Measurements from ENCODE around the gene SRGAP3.

Gene SRGAP3

GRCh38 chr3:9026320-9027045 is 223.0 kb downstream of the SRGAP3 start:
- TF ChIP-seq ARNTL (CRISPR knock-in tag; IDR thresholded peaks at IDR 0.05; ENCODE audit: borderline replicate concordance, low read depth) (no peak), CREB5 (CRISPR knock-in tag; IDR thresholded peaks at IDR 0.05; ENCODE audit: low read depth) (no peak), TOX (CRISPR knock-in tag; IDR thresholded peaks at IDR 0.05; ENCODE audit: borderline replicate concordance) (no peak), SNAI2 (CRISPR knock-in tag; IDR thresholded peaks at IDR 0.05) (no peak), PPARA (CRISPR knock-in tag; IDR thresholded peaks at IDR 0.05; ENCODE audit: borderline replicate concordance) (no peak), OSR1 (CRISPR knock-in tag; IDR thresholded peaks at IDR 0.05) (no peak)
- ATAC-seq: no peak

GRCh38 chr3:9024341-9024740 is 225.1 kb downstream of the SRGAP3 start:
- ATAC-seq: no peak
- TF ChIP-seq CREB5 (CRISPR knock-in tag; IDR thresholded peaks at IDR 0.05; ENCODE audit: low read depth) (no peak), ZFP30 (CRISPR knock-in tag; IDR thresholded peaks at IDR 0.05) (no peak), CSRNP3 (CRISPR knock-in tag; IDR thresholded peaks at IDR 0.05) (no peak), OSR1 (CRISPR knock-in tag; IDR thresholded peaks at IDR 0.05) (no peak), POU6F1 (CRISPR knock-in tag; IDR thresholded peaks at IDR 0.05; ENCODE audit: borderline replicate concordance, low read depth) (no peak), TSHZ2 (CRISPR knock-in tag; IDR thresholded peaks at IDR 0.05) (no peak), ZNF8 (CRISPR knock-in tag; IDR thresholded peaks at IDR 0.05) (no peak), GLIS3 (CRISPR knock-in tag; IDR thresholded peaks at IDR 0.05) (no peak), ZNF70 (CRISPR knock-in tag; IDR thresholded peaks at IDR 0.05) (no peak), ESRRG (CRISPR knock-in tag; IDR thresholded peaks at IDR 0.05) (no peak), CSDC2 (CRISPR knock-in tag; IDR thresholded peaks at IDR 0.05) (no peak), PATZ1 (CRISPR knock-in tag; IDR thresholded peaks at IDR 0.05; ENCODE audit: borderline replicate concordance) (no peak), ZFP3 (CRISPR knock-in tag; IDR thresholded peaks at IDR 0.05) (no peak), ZC3H10 (CRISPR knock-in tag; IDR thresholded peaks at IDR 0.05) (no peak), PPARA (CRISPR knock-in tag; IDR thresholded peaks at IDR 0.05; ENCODE audit: borderline replicate concordance) (no peak)

GRCh38 chr3:9023226-9023590 is 226.2 kb downstream of the SRGAP3 start:
- ATAC-seq: no peak
- TF ChIP-seq PATZ1 (CRISPR knock-in tag; IDR thresholded peaks at IDR 0.05; ENCODE audit: borderline replicate concordance) (no peak), ZNF70 (CRISPR knock-in tag; IDR thresholded peaks at IDR 0.05) (no peak), TSHZ2 (CRISPR knock-in tag; IDR thresholded peaks at IDR 0.05) (no peak), OSR1 (CRISPR knock-in tag; IDR thresholded peaks at IDR 0.05) (no peak), CSRNP3 (CRISPR knock-in tag; IDR thresholded peaks at IDR 0.05) (no peak), SNAI2 (CRISPR knock-in tag; IDR thresholded peaks at IDR 0.05) (no peak), ARNTL (CRISPR knock-in tag; IDR thresholded peaks at IDR 0.05; ENCODE audit: borderline replicate concordance, low read depth) (no peak), CSDC2 (CRISPR knock-in tag; IDR thresholded peaks at IDR 0.05) (no peak)
